Keratinocyte (primary cell): ENCODE data around the gene CLDN19. TPM values are rescaled to one million over a fixed set of nuclear protein-coding genes. Genes with fewer than 3 reads are reported as not detected.

Experiments
- DNase-seq: peaks from one replicate; pipeline ENCODE4 v3.0.0-alpha.2; 2011; ENCODE audit warnings: low read depth, missing footprints, low spot score
- FAIRE-seq: peaks from 2 replicates; lab custom pipeline; 2011; peaks lifted over from hg19 to GRCh38; lab: Jason Lieb, UNC
- H2AFZ ChIP-seq: 2 replicates; pipeline ENCODE4 v1.6.0; 2012; ENCODE audit warnings: low read length, control low read depth, inconsistent platforms; ENCODE audit not compliant: control insufficient read depth
- H3K27ac ChIP-seq: 2 replicates; pipeline ENCODE4 v1.5.1; 2011; ENCODE audit warnings: low read length; ENCODE audit not compliant: control insufficient read depth, insufficient read depth
- H3K27me3 ChIP-seq: 3 replicates; pipeline ENCODE4 v1.6.0; 2011; ENCODE audit warnings: low read length; ENCODE audit not compliant: control insufficient read depth, insufficient read depth; ENCODE audit errors: extremely low read depth
- H3K36me3 ChIP-seq, 2 experiments: 2 replicates in 1 of 2; 3 replicates in 1 of 2; pipeline ENCODE4 v1.5.1; 2011; ENCODE audit warnings: low read length in 2 of 2, mild to moderate bottlenecking in 1 of 2; ENCODE audit not compliant: control insufficient read depth in 2 of 2, insufficient read depth in 2 of 2; ENCODE audit errors: extremely low read depth in 1 of 2
- H3K4me1 ChIP-seq: 3 replicates; pipeline ENCODE4 v1.5.1; 2011; ENCODE audit warnings: low read length; ENCODE audit not compliant: control insufficient read depth, insufficient read depth; ENCODE audit errors: extremely low read depth
- H3K4me2 ChIP-seq: 3 replicates; pipeline ENCODE4 v1.6.0; 2011; ENCODE audit warnings: low read depth, low read length; ENCODE audit not compliant: control insufficient read depth, insufficient read depth; ENCODE audit errors: extremely low read depth
- H3K4me3 ChIP-seq, 3 experiments: fragments of 200-600 bp in 1 of 3; sonication (generic) in 1 of 3; 2 replicates in 2 of 3; 3 replicates in 1 of 3; pipeline ENCODE4 v1.5.1; 2011 to 2016; ENCODE audit warnings: low read length in 3 of 3, mild to moderate bottlenecking in 3 of 3, control low read depth in 2 of 3, inconsistent platforms in 1 of 3, low read depth in 1 of 3, mixed read lengths in 1 of 3, mixed run types in 1 of 3, moderate library complexity in 1 of 3; ENCODE audit not compliant: control insufficient read depth in 2 of 3, insufficient read depth in 2 of 3; ENCODE audit errors: extremely low read depth in 1 of 3
- H3K79me2 ChIP-seq: 2 replicates; pipeline ENCODE4 v1.6.0; 2012; ENCODE audit warnings: low read length; ENCODE audit not compliant: control insufficient read depth, insufficient read depth
- H3K9ac ChIP-seq: 3 replicates; pipeline ENCODE4 v1.6.0; 2011; ENCODE audit warnings: low read length; ENCODE audit not compliant: control insufficient read depth, insufficient read depth; ENCODE audit errors: extremely low read depth
- H3K9me1 ChIP-seq: 3 replicates; pipeline ENCODE4 v1.6.0; 2011; ENCODE audit warnings: low read length; ENCODE audit not compliant: control insufficient read depth, insufficient read depth; ENCODE audit errors: extremely low read depth
- H3K9me3 ChIP-seq: 2 replicates; pipeline ENCODE4 v1.5.1; 2012; ENCODE audit warnings: low read depth, low read length; ENCODE audit not compliant: control insufficient read depth
- H4K20me1 ChIP-seq: 3 replicates; pipeline ENCODE4 v1.6.0; 2011; ENCODE audit warnings: low read length; ENCODE audit not compliant: control insufficient read depth, insufficient read depth; ENCODE audit errors: extremely low read depth
- EZH2 ChIP-seq: IDR thresholded peaks from one replicate; pipeline ENCODE4 v1.6.1; 2012; ENCODE audit warnings: inconsistent platforms, mild to moderate bottlenecking, low read length, moderate library complexity
- dilution Hi-C: fragments of 300-500 bp; cut with MboI; formaldehyde crosslinking; loops from one replicate; pipeline ENCODE4 v1.7.0; 2020; ENCODE audit warnings: low sequenced_read_pairs; ENCODE audit not compliant: extremely low pct_ligation_motif_present
- polyA plus RNA-seq, 5 experiments: library from polyadenylated mRNA; depleted of rRNA in 3 of 5; stranded (reverse) in 3 of 5; stranded (forward) in 1 of 5; unstranded in 1 of 5; fragments of >200 nt; gene quantifications; 1 replicate in 1 of 5; 2 replicates in 3 of 5; 3 replicates in 1 of 5; pipeline versions ENCODE4 v1.2.1 to v1.2.3, GENCODE V29; 2011 to 2012; ENCODE audit warnings: missing spikeins in 2 of 5, low read depth in 1 of 5, low replicate concordance in 1 of 5
- TF ChIP-seq, protein P1 (sequence below), 3 experiments: IDR thresholded peaks in 1 of 3; conservative IDR thresholded peaks in 1 of 3; optimal IDR thresholded peaks in 1 of 3; 2 replicates in 2 of 3; 3 replicates in 1 of 3; pipeline versions ENCODE3 to v1.5.1; 2011; ENCODE audit warnings: low read length in 3 of 3, mild to moderate bottlenecking in 3 of 3, moderate library complexity in 2 of 3, control low read depth in 1 of 3, inconsistent platforms in 1 of 3; ENCODE audit not compliant: insufficient read depth in 2 of 3; ENCODE audit errors: extremely low read depth in 1 of 3

The CLDN19 gene
- polyA plus RNA-seq, 1 donor (not counting 4 experiments of a cell fraction or from before 2014, with no cell fraction given) = not detected

DNA sequence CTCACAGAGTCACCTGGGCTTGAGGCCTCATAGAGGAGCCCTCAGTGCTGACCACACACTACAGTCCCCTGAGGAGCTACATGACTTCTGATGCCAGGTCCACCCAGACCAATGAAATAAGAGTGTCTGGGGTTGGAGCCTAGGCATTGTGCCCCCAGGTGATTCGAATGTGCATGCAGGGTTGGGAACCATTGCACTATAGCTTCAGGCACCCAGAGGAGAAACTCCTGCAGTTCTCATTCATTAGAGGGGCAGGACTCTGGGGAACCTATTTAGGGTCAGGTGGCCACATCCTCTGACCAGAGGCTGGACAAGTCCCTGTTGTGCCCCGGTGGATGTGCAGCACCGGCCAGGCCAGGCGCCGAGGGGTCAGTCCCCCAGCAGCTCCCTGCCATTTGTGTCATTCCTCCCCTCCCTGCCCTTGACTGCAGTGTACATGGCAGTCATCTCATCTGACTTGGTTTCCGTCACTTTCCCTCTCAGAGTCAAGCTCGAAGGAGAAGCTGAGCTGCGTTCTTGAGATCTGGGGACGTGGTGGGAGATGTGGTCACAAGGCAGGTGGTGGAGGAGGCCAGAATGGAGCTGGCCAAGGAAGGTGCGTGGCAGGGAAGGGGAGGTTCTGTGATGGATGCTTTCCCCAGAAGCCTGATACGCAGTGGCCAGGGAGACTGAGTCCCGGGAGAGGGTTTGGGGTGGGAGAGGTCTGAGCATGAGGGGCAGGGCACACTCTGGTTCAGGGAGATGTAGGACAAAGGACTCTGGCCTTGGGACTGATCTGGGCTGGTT lies 6.4 kb downstream of the CLDN19 start:
- Histone ChIP-seq H3K79me2 (no peaks in the 10 kb centered on the region), H3K9me1 (no peaks in the 10 kb centered on the region), H3K4me1 (peaks cover 27% of the 10 kb centered on the region), H4K20me1 (no peaks in the 10 kb centered on the region), H3K27ac (no peak overlapping the region), H3K4me3 (no peak overlapping the region), H3K9me3 (no peaks in the 10 kb centered on the region), H3K36me3 (no peaks in the 10 kb centered on the region), H3K4me2 (no peak overlapping the region), H3K27me3 (no peaks in the 10 kb centered on the region), H2AFZ (no peak overlapping the region), H3K9ac (no peak overlapping the region)
- DNase-seq (no peak), FAIRE-seq (no peak)
- TF ChIP-seq, protein P1, sequence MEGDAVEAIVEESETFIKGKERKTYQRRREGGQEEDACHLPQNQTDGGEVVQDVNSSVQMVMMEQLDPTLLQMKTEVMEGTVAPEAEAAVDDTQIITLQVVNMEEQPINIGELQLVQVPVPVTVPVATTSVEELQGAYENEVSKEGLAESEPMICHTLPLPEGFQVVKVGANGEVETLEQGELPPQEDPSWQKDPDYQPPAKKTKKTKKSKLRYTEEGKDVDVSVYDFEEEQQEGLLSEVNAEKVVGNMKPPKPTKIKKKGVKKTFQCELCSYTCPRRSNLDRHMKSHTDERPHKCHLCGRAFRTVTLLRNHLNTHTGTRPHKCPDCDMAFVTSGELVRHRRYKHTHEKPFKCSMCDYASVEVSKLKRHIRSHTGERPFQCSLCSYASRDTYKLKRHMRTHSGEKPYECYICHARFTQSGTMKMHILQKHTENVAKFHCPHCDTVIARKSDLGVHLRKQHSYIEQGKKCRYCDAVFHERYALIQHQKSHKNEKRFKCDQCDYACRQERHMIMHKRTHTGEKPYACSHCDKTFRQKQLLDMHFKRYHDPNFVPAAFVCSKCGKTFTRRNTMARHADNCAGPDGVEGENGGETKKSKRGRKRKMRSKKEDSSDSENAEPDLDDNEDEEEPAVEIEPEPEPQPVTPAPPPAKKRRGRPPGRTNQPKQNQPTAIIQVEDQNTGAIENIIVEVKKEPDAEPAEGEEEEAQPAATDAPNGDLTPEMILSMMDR (optimal IDR thresholded peaks at IDR 0.05 in 1 of 3, IDR thresholded peaks at IDR 0.05 in 1 of 3, conservative IDR thresholded peaks at IDR 0.05 in 1 of 3; ENCODE audit: extremely low read depth in 1 of 3, insufficient read depth in 2 of 3, low read length in 3 of 3) = no peak
- no peak for TF ChIP-seq EZH2
- dilution Hi-C loops = no loop called here

DNA sequence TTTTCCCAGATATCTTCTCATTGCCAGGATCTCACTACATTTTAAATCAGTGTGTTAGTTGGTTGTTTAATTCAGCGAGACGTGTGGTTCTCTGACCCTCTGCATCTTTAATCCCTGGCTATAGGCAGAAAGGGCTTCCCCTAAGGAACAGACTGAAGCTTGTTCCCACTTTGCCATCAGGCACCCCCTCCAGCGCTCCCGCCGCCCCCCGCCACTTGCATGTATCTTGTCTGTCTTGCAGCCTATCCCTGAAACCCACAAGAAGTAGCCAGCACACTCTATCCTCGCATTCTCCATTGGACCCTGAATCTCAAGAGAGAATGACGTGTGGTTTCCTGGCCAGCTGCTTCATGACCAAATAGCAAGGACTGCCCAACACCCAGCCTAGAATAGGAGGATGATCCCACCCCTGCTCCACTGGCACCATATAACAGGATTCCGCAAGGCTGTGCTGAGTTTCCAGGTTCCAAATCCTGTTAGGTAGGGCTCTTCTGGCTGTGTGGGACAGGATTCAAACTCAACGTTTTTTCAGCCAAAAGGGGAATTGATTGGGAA lies 7.8 kb downstream of the CLDN19 start:
- Histone ChIP-seq H3K27me3 (no peaks in the 10 kb centered on the region), H3K79me2 (no peaks in the 10 kb centered on the region), H3K9me3 (no peaks in the 10 kb centered on the region), H3K4me3 (no peak overlapping the region), H3K4me2 (no peak overlapping the region), H3K36me3 (no peaks in the 10 kb centered on the region), H3K9ac (no peak overlapping the region), H2AFZ (no peak overlapping the region), H3K27ac (no peak overlapping the region), H3K9me1 (no peaks in the 10 kb centered on the region), H3K4me1 (peaks cover 24% of the 10 kb centered on the region), H4K20me1 (no peaks in the 10 kb centered on the region)
- dilution Hi-C loops = no loop called here
- DNase-seq (no peak), FAIRE-seq (peak; percentile 41)
- TF ChIP-seq, protein P1 (optimal IDR thresholded peaks at IDR 0.05 in 1 of 3, IDR thresholded peaks at IDR 0.05 in 1 of 3, conservative IDR thresholded peaks at IDR 0.05 in 1 of 3; ENCODE audit: extremely low read depth in 1 of 3, insufficient read depth in 2 of 3, low read length in 3 of 3) = no peak
- no peak for TF ChIP-seq EZH2
